ENCODE data around the gene PPFIA3.

The PPFIA3 gene

DNA sequence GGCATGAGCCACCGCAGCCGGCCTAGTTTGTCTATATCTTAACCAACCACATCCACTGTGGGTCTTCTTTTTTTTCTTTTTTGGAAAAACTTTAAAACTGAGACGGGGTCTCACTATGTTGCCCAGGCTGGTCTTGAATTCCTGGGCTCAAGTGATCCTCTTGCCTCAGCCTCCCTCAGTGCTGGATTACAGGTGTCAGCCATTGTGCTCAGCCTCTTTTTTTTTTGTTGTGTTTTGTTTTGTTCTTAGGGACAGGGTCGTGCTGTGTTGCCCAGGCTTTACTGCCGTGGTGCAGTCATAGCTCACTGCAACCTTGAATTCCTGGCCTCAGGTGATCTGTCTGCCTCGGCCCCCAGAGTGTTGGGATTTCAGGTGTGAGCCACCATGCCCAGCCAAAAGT, 26.7 kb upstream of the PPFIA3 start:
- in situ Hi-C loops (cut with MboI; ENCODE audit: low pct_unique_long_range_greater_than_20kb, low sequenced_read_pairs, unreplicated experiment): no loop called here
- TF ChIP-seq CTCF (IDR thresholded peaks at IDR 0.05; ENCODE audit: extremely low read depth, insufficient read depth, missing control alignments): no peak
- DNase-seq (ENCODE audit: low spot score): no peak

GRCh38 chr19:49094505-49095482, 24.6 kb upstream of the PPFIA3 start:
- no peak for TF ChIP-seq CTCF (IDR thresholded peaks at IDR 0.05; ENCODE audit: extremely low read depth, insufficient read depth, missing control alignments)
- in situ Hi-C loops (cut with MboI; ENCODE audit: low pct_unique_long_range_greater_than_20kb, low sequenced_read_pairs, unreplicated experiment): no loop called here
- no peak for DNase-seq (ENCODE audit: low spot score)

GRCh38 chr19:49097453-49098288, 21.7 kb upstream of the PPFIA3 start:
- in situ Hi-C loops (cut with MboI; ENCODE audit: low pct_unique_long_range_greater_than_20kb, low sequenced_read_pairs, unreplicated experiment): no loop called here
- DNase-seq (ENCODE audit: low spot score): peak; percentile 85
- TF ChIP-seq CTCF (IDR thresholded peaks at IDR 0.05; ENCODE audit: extremely low read depth, insufficient read depth, missing control alignments): peak; percentile 98

DNA sequence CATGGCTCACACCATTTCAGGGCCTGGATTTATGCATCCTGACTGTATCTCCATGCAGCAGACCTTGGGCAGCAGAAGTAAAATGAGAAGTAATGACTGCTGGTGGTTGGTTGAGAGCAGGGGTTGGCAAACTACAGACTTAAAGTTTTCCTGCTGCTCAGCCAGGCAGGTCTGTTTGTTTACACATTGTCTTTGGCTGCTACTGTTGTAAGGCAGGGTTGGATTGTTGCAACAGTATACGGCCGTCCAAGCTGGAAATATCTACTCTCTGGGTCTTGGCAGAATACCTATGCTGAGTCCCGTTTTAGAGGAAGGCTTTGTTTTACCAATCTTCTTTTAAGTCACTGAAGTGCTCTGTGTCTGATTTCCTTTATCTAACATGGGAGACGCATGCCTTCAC, 20.5 kb upstream of the PPFIA3 start:
- in situ Hi-C loops (cut with MboI; ENCODE audit: low pct_unique_long_range_greater_than_20kb, low sequenced_read_pairs, unreplicated experiment): no loop called here
- no peak for TF ChIP-seq CTCF (IDR thresholded peaks at IDR 0.05; ENCODE audit: extremely low read depth, insufficient read depth, missing control alignments)
- DNase-seq (ENCODE audit: low spot score): no peak

DNA sequence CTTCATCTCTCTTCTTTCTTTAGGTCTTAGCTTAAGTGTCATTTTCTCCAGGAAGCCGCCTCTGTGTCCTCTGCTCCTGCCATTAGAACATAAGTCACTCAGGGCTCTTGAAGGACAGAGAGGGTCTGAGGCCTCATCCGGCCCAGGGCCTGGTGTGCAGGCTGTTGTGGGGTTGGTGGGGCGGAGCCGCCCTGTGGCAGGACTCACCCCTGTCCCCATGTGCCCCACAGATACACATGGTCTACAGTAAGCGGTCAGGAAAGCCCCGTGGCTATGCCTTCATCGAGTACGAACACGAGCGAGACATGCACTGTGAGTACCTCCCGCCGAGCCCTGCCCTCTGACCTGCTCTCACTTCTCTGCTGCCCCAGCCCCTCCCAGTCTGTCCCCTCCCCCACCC, 18.2 kb upstream of the PPFIA3 start:
- DNase-seq (ENCODE audit: low spot score): no peak
- TF ChIP-seq CTCF (IDR thresholded peaks at IDR 0.05; ENCODE audit: extremely low read depth, insufficient read depth, missing control alignments): no peak
- in situ Hi-C loops (cut with MboI; ENCODE audit: low pct_unique_long_range_greater_than_20kb, low sequenced_read_pairs, unreplicated experiment): no loop called here

DNA sequence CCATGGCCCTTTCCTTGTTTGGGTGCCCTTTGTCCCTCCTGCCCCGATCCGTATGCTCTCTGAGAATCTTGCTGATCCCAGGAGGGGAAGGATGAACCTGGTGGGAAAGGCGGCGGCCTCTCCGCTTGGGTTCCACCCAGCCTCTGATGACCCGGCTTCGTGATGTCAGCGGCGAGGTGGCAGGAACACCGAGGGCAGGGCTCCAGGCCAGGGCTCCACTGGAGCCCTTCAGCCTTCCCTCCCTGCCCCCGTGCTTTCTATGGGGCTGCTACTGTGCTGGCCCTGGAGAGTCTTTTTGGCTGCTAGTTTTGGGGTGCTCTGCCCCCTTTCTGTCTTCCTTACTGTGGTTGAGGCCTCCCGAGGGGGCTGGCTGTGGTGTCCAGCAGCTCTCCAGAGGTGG, 17.0 kb upstream of the PPFIA3 start:
- TF ChIP-seq CTCF (IDR thresholded peaks at IDR 0.05; ENCODE audit: extremely low read depth, insufficient read depth, missing control alignments): no peak
- in situ Hi-C loops (cut with MboI; ENCODE audit: low pct_unique_long_range_greater_than_20kb, low sequenced_read_pairs, unreplicated experiment): no loop called here
- DNase-seq (ENCODE audit: low spot score): no peak

Measured in GM13977 (cell line).